NB4 (cell line): ENCODE measurements around the gene KCNQ1.

Source experiments
- CTCF ChIP-seq: IDR thresholded peaks from one replicate; pipeline ENCODE4 v1.5.1; 2012; ENCODE audit warnings: low read depth, low read length
- POLR2A ChIP-seq: IDR thresholded peaks from 2 replicates; pipeline ENCODE4 v1.6.1; 2011; ENCODE audit warnings: mild to moderate bottlenecking; ENCODE audit not compliant: insufficient read length; ENCODE audit errors: extremely low read depth

- TF ChIP-seq CTCF (no peak), POLR2A (no peak)
Measured at GRCh38 chr11:2718817-2719438, 274.1 kb downstream of the KCNQ1 start.
